ENCODE data around the gene CEP126.

Gene CEP126

GRCh38 chr11:101907815-101908214 lies 7.0 kb upstream of the CEP126 start:
- Histone ChIP-seq H3K9me3 (ENCODE audit: control insufficient read depth in 2 of 2, low read length in 2 of 2) (no peaks in the 10 kb centered on the region), H3K9ac (ENCODE audit: low read depth in 1 of 2, low read length in 2 of 2) (no peak overlapping the region), H3K4me3 (ENCODE audit: low read length in 2 of 2) (no peak overlapping the region), H3K36me3 (ENCODE audit: control insufficient read depth in 2 of 2, insufficient read depth in 2 of 2, low read length in 2 of 2) (no peaks in the 10 kb centered on the region), H3K27me3 (ENCODE audit: control insufficient read depth in 2 of 2, insufficient read depth in 2 of 2, low read length in 2 of 2) (no peaks in the 10 kb centered on the region), H3K4me1 (ENCODE audit: control insufficient read depth in 2 of 2, insufficient read depth in 2 of 2, low read length in 2 of 2) (no peaks in the 10 kb centered on the region), H3K27ac (ENCODE audit: low read depth in 2 of 2, low read length in 2 of 2) (no peak overlapping the region)

DNA sequence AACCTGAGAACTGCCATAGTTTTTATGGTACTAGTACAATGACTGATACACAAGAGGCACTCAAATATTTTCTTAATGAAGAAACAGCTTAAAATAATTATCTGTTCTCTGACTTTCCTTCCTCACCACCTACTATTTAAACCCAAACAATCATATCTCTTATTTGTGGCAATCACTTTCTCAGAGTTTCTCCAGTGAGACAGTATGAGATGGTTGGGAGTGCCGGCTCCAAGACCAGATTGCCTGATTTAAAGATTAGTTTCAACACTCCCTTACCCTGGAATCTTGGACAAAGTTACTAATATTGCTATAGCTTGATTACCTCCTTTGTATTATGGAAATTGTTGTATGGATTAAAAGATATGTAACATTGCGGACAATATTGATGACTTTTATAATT lies 5.7 kb upstream of the CEP126 start:
- no peaks in the 10 kb centered on the region for H3K27me3 ChIP-seq (ENCODE audit: control insufficient read depth in 2 of 2, insufficient read depth in 2 of 2, low read length in 2 of 2)
- H3K9ac ChIP-seq (ENCODE audit: low read depth in 1 of 2, low read length in 2 of 2) = no peak overlapping the region
- no peak overlapping the region for H3K4me3 ChIP-seq (ENCODE audit: low read length in 2 of 2)
- H3K9me3 ChIP-seq (ENCODE audit: control insufficient read depth in 2 of 2, low read length in 2 of 2) = no peaks in the 10 kb centered on the region
- no peaks in the 10 kb centered on the region for H3K36me3 ChIP-seq (ENCODE audit: control insufficient read depth in 2 of 2, insufficient read depth in 2 of 2, low read length in 2 of 2)
- H3K4me1 ChIP-seq (ENCODE audit: control insufficient read depth in 2 of 2, insufficient read depth in 2 of 2, low read length in 2 of 2) = peaks cover 3 to 4% of the 10 kb centered on the region in 2 donors
- no peak overlapping the region for H3K27ac ChIP-seq (ENCODE audit: low read depth in 2 of 2, low read length in 2 of 2)

DNA sequence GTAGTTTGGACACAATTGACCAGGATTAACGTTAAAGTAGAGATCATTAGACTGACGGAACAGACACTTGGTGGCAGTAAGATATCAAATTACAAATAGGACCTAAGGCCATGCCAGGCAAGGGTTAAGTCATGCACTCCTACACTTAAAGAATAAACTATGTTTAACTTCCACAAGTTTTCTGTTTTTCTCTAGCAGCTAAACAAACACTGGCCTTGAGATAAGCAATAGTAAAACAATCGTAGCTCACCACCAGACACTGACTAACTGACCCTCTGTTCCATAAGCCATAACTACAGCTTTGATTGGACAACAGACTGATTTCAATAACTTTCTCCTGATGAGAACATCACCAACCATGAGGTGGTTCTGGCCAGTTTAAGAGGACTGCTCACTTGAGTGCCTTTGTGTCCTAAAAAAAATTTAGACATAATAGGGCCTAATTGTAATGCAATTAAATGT lies 2.0 kb upstream of the CEP126 start:
- Histone ChIP-seq H3K27me3 (ENCODE audit: control insufficient read depth in 2 of 2, insufficient read depth in 2 of 2, low read length in 2 of 2) (no peaks in the 10 kb centered on the region), H3K9ac (ENCODE audit: low read depth in 1 of 2, low read length in 2 of 2) (no peak overlapping the region), H3K4me1 (ENCODE audit: control insufficient read depth in 2 of 2, insufficient read depth in 2 of 2, low read length in 2 of 2) (peaks cover 8 to 9% of the 10 kb centered on the region in 2 donors), H3K27ac (ENCODE audit: low read depth in 2 of 2, low read length in 2 of 2) (no peak overlapping the region), H3K4me3 (ENCODE audit: low read length in 2 of 2) (no peak overlapping the region), H3K9me3 (ENCODE audit: control insufficient read depth in 2 of 2, low read length in 2 of 2) (no peaks in the 10 kb centered on the region), H3K36me3 (ENCODE audit: control insufficient read depth in 2 of 2, insufficient read depth in 2 of 2, low read length in 2 of 2) (no peaks in the 10 kb centered on the region)

GRCh38 chr11:101913656-101914055 lies 1.2 kb upstream of the CEP126 start:
- no peak overlapping the region for H3K9ac ChIP-seq (ENCODE audit: low read depth in 1 of 2, low read length in 2 of 2)
- H3K36me3 ChIP-seq (ENCODE audit: control insufficient read depth in 2 of 2, insufficient read depth in 2 of 2, low read length in 2 of 2) = no peaks in the 10 kb centered on the region
- H3K9me3 ChIP-seq (ENCODE audit: control insufficient read depth in 2 of 2, low read length in 2 of 2) = no peaks in the 10 kb centered on the region
- H3K27ac ChIP-seq (ENCODE audit: low read depth in 2 of 2, low read length in 2 of 2) = peak overlapping the region in 1 of 2 donors; percentile 20
- H3K27me3 ChIP-seq (ENCODE audit: control insufficient read depth in 2 of 2, insufficient read depth in 2 of 2, low read length in 2 of 2) = no peaks in the 10 kb centered on the region
- H3K4me3 ChIP-seq (ENCODE audit: low read length in 2 of 2) = no peak overlapping the region
- peaks cover 8 to 9% of the 10 kb centered on the region in 2 donors for H3K4me1 ChIP-seq (ENCODE audit: control insufficient read depth in 2 of 2, insufficient read depth in 2 of 2, low read length in 2 of 2)

DNA sequence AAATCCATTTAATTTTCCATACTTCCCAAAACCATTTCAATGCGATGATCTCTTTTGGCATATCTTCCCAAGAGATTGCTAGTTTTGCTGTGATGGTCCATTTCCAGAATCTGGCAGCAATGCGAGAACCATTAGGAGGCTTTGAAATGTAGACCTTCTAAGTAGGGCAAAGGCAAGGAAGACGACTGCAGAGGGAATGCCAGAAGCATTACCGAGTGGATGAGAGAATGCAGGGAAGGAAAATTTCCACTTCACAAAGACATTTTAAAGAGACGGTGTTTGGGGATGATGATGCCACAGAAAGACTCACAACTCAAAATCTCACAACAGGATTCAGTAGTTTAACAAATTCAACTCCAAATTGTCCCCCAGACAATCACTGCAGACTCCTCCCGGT lies 471 bp upstream of the CEP126 start:
- H3K9ac ChIP-seq (ENCODE audit: low read depth in 1 of 2, low read length in 2 of 2) = peak overlapping the region; percentile 19 to 79
- no peaks in the 10 kb centered on the region for H3K9me3 ChIP-seq (ENCODE audit: control insufficient read depth in 2 of 2, low read length in 2 of 2)
- peak overlapping the region; percentile 90 to 96 for H3K4me3 ChIP-seq (ENCODE audit: low read length in 2 of 2)
- H3K4me1 ChIP-seq (ENCODE audit: control insufficient read depth in 2 of 2, insufficient read depth in 2 of 2, low read length in 2 of 2) = peaks cover 8 to 9% of the 10 kb centered on the region in 2 donors
- no peaks in the 10 kb centered on the region for H3K36me3 ChIP-seq (ENCODE audit: control insufficient read depth in 2 of 2, insufficient read depth in 2 of 2, low read length in 2 of 2)
- H3K27ac ChIP-seq (ENCODE audit: low read depth in 2 of 2, low read length in 2 of 2) = peak overlapping the region; percentile 81 to 86
- no peaks in the 10 kb centered on the region for H3K27me3 ChIP-seq (ENCODE audit: control insufficient read depth in 2 of 2, insufficient read depth in 2 of 2, low read length in 2 of 2)

DNA sequence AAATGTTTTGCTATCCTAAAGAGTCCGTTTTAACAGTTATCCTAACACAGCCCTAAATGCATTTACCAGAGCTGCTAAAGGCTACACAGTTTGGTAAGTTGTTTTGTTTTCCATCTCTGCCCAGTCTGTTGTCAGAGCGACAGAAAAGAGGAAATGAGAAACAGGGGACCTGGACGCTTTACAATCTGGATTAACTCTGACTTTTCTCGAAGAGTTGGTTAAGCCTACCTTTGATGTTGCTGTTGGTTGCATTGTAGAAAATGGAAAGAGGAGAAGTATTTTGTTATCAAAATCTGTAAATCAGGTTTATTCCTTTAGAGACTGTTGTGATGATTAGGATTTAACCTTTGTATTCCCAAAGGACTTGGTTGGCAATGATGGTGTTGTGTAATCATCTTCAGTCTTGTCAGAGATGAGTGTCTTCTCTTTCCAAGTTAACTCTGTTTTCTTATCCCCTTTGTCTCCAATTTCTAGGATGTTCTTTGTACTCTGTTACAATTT lies 1.0 kb downstream of the CEP126 start:
- Histone ChIP-seq H3K36me3 (ENCODE audit: control insufficient read depth in 2 of 2, insufficient read depth in 2 of 2, low read length in 2 of 2) (no peaks in the 10 kb centered on the region), H3K4me1 (ENCODE audit: control insufficient read depth in 2 of 2, insufficient read depth in 2 of 2, low read length in 2 of 2) (peaks cover 8 to 9% of the 10 kb centered on the region in 2 donors), H3K27me3 (ENCODE audit: control insufficient read depth in 2 of 2, insufficient read depth in 2 of 2, low read length in 2 of 2) (no peaks in the 10 kb centered on the region), H3K4me3 (ENCODE audit: low read length in 2 of 2) (peak overlapping the region; percentile 90 to 96), H3K27ac (ENCODE audit: low read depth in 2 of 2, low read length in 2 of 2) (peak overlapping the region; percentile 81 to 86), H3K9ac (ENCODE audit: low read depth in 1 of 2, low read length in 2 of 2) (peak overlapping the region; percentile 70 to 79), H3K9me3 (ENCODE audit: control insufficient read depth in 2 of 2, low read length in 2 of 2) (no peaks in the 10 kb centered on the region)

- peak within 1 kb of the TSS; percentile 70 to 79 for H3K9ac ChIP-seq (ENCODE audit: low read depth in 1 of 2, low read length in 2 of 2)
- H3K4me3 ChIP-seq (ENCODE audit: low read length in 2 of 2) = peak within 1 kb of the TSS; percentile 90 to 96
- H3K27ac ChIP-seq (ENCODE audit: low read depth in 2 of 2, low read length in 2 of 2) = peak within 1 kb of the TSS; percentile 81 to 86
- no peaks in the 10 kb centered on the region for H3K36me3 ChIP-seq (ENCODE audit: control insufficient read depth in 2 of 2, insufficient read depth in 2 of 2, low read length in 2 of 2)
- H3K4me1 ChIP-seq (ENCODE audit: control insufficient read depth in 2 of 2, insufficient read depth in 2 of 2, low read length in 2 of 2) = peaks cover 8 to 9% of the 10 kb centered on the region in 2 donors
- no peaks in the 10 kb centered on the region for H3K9me3 ChIP-seq (ENCODE audit: control insufficient read depth in 2 of 2, low read length in 2 of 2)
- no peaks in the 10 kb centered on the region for H3K27me3 ChIP-seq (ENCODE audit: control insufficient read depth in 2 of 2, insufficient read depth in 2 of 2, low read length in 2 of 2)
These were observed 1.6 kb downstream of the CEP126 start, which contains the start of gene ANGPTL5 for GRCh38 chr11:101916422-101916821. Gene ANGPTL5, minus strand, starts transcription at chr11:101916522. Its CDS starts 8,613 bp downstream, at chr11:101907909.

DNA sequence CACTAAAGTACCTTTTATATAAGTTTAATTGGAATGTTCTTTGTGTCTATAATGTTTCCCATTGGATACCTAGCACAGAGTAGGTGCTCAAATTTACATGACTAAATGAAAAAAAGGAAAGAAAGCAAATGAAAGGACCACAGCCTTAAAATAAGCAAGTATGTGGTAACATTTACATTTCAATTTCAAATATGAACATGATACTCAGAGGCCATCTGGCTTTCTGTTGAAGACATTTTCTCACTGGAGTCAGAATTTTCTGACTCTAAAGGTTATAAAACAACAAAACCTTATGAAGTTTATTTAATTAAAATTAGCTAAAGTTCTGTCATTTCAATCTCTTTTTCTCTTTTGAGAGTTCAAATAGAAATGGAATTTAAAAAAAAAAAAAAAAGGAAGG lies 2.4 kb downstream of the CEP126 start:
- Histone ChIP-seq H3K9me3 (ENCODE audit: control insufficient read depth in 2 of 2, low read length in 2 of 2) (no peaks in the 10 kb centered on the region), H3K9ac (ENCODE audit: low read depth in 1 of 2, low read length in 2 of 2) (no peak overlapping the region), H3K36me3 (ENCODE audit: control insufficient read depth in 2 of 2, insufficient read depth in 2 of 2, low read length in 2 of 2) (no peaks in the 10 kb centered on the region), H3K4me3 (ENCODE audit: low read length in 2 of 2) (no peak overlapping the region), H3K27me3 (ENCODE audit: control insufficient read depth in 2 of 2, insufficient read depth in 2 of 2, low read length in 2 of 2) (no peaks in the 10 kb centered on the region), H3K4me1 (ENCODE audit: control insufficient read depth in 2 of 2, insufficient read depth in 2 of 2, low read length in 2 of 2) (peaks cover 8 to 9% of the 10 kb centered on the region in 2 donors), H3K27ac (ENCODE audit: low read depth in 2 of 2, low read length in 2 of 2) (no peak overlapping the region)

DNA sequence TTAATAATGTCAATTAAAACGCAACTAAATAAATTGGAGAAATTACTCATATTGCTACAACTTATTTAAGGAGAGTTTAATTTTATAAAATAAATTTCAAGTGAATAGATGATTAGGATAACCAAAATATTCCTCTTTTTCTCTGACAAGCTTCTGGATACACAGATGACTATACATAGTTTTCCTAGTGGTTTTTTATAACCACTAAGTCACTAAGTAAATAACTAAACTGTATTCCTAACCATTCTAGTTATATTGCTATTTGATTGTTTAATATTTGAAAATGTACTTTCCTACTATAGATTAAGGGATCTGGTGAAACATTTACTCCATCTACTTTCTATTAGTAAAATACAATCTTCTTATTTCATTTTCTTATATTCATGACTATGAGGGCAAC lies 6.2 kb downstream of the CEP126 start:
- H3K27me3 ChIP-seq (ENCODE audit: control insufficient read depth in 2 of 2, insufficient read depth in 2 of 2, low read length in 2 of 2) = no peaks in the 10 kb centered on the region
- H3K36me3 ChIP-seq (ENCODE audit: control insufficient read depth in 2 of 2, insufficient read depth in 2 of 2, low read length in 2 of 2) = no peaks in the 10 kb centered on the region
- no peaks in the 10 kb centered on the region for H3K4me1 ChIP-seq (ENCODE audit: control insufficient read depth in 2 of 2, insufficient read depth in 2 of 2, low read length in 2 of 2)
- H3K9ac ChIP-seq (ENCODE audit: low read depth in 1 of 2, low read length in 2 of 2) = no peak overlapping the region
- H3K27ac ChIP-seq (ENCODE audit: low read depth in 2 of 2, low read length in 2 of 2) = no peak overlapping the region
- no peak overlapping the region for H3K4me3 ChIP-seq (ENCODE audit: low read length in 2 of 2)
- H3K9me3 ChIP-seq (ENCODE audit: control insufficient read depth in 2 of 2, low read length in 2 of 2) = no peaks in the 10 kb centered on the region

DNA sequence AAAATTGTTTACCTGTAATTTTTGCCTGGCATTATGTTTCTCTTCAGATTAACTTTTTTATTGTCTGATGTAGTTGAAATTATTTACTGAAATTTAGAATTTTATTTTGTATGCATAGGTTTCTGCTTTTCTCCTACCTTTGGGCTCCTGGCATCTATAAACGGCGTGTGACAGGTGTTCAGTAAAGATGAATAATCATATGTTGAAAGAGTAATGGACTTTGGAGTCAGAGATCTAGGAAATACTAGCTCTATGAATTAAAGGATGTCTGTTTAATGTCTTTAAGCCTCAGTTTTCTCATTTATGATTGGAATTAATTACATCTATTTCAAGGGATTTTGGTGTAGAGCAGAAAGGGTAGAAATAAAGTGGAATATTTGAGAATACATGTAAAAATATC lies 8.7 kb downstream of the CEP126 start:
- no peaks in the 10 kb centered on the region for H3K9me3 ChIP-seq (ENCODE audit: control insufficient read depth in 2 of 2, low read length in 2 of 2)
- H3K9ac ChIP-seq (ENCODE audit: low read depth in 1 of 2, low read length in 2 of 2) = no peak overlapping the region
- H3K4me1 ChIP-seq (ENCODE audit: control insufficient read depth in 2 of 2, insufficient read depth in 2 of 2, low read length in 2 of 2) = no peaks in the 10 kb centered on the region
- no peaks in the 10 kb centered on the region for H3K36me3 ChIP-seq (ENCODE audit: control insufficient read depth in 2 of 2, insufficient read depth in 2 of 2, low read length in 2 of 2)
- H3K27ac ChIP-seq (ENCODE audit: low read depth in 2 of 2, low read length in 2 of 2) = no peak overlapping the region
- no peak overlapping the region for H3K4me3 ChIP-seq (ENCODE audit: low read length in 2 of 2)
- no peaks in the 10 kb centered on the region for H3K27me3 ChIP-seq (ENCODE audit: control insufficient read depth in 2 of 2, insufficient read depth in 2 of 2, low read length in 2 of 2)
